SU-DHL-6 (cell line): ENCODE results near the gene UNC5B.

Experiments used
- EZH2phosphoT487 ChIP-seq: fragments of 200-600 bp; sonication (generic), shearing (Covaris generic); conservative IDR thresholded peaks from 2 replicates; pipeline ENCODE4 v1.6.1; 2018; ENCODE audit warnings: mild to moderate bottlenecking, antibody characterized with exemption, low read length, moderate library complexity, mixed read lengths
- TF ChIP-seq, protein P1 (sequence below): fragments of 200-600 bp; sonication (generic); IDR thresholded peaks from one replicate; pipeline ENCODE4 v1.5.1; 2017; ENCODE audit warnings: antibody characterized with exemption, mild to moderate bottlenecking, low read length, moderate library complexity; ENCODE audit not compliant: insufficient read depth, poor library complexity, severe bottlenecking

DNA sequence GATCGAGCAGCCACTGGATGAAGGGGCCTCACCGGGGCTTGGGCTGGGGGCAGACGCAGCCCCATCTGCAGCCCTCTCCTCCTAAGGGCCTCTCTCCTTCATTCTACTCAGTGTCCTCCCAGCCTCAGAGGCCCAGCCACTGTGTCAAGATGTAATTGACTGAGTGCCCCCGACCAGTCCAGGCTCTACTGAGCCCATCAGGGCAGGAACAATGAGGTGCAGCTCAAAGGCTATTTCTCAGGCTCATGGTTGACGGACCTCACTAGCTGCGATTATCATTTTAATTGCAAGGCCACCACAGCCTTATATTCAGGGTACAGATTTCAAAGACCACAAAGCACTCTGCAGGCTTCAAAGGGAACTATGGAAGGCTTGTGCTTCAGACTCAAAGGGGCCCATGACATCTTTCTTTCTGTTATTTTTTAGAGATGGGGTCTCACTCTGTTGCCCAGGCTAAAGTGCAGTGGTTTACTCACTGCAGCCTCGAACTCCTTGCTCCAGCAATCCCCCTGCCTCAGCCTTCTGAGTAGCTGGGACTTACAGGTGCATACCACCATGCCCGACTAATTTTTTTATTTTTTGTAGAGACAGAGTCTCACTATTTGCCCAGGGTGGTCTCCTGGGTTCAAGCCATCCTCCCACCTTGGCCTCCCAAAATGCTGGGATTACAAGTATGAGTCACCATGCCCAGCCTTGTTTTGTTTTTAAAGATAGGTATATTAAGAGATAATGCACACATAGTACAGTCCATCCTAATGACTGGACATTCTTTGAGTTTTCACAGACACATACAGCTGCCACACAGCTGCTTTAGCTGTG, 130.4 kb downstream of the UNC5B start:
- TF ChIP-seq, protein P1, sequence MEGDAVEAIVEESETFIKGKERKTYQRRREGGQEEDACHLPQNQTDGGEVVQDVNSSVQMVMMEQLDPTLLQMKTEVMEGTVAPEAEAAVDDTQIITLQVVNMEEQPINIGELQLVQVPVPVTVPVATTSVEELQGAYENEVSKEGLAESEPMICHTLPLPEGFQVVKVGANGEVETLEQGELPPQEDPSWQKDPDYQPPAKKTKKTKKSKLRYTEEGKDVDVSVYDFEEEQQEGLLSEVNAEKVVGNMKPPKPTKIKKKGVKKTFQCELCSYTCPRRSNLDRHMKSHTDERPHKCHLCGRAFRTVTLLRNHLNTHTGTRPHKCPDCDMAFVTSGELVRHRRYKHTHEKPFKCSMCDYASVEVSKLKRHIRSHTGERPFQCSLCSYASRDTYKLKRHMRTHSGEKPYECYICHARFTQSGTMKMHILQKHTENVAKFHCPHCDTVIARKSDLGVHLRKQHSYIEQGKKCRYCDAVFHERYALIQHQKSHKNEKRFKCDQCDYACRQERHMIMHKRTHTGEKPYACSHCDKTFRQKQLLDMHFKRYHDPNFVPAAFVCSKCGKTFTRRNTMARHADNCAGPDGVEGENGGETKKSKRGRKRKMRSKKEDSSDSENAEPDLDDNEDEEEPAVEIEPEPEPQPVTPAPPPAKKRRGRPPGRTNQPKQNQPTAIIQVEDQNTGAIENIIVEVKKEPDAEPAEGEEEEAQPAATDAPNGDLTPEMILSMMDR = no peak
- no peak for TF ChIP-seq EZH2phosphoT487
